ENCODE measurements around the gene PCP2.

The PCP2 gene

DNA sequence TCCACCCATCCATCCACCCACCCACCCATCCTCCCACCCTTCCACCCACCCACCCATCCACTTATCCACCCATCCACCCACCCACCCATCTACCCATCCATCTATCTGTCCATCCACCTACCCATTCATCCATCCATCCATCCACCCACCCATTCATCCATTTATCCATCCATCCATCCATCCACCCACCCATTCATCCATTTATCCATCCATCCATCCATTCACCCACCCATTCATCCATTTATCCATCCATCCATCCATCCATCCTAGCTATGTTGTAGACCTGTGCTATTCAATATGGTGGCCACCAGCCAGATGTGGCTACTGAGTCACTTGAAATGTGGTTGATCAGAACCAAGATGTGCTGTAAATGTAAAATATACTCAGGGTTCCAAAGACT is 32.8 kb downstream of the PCP2 start:
- DNase-seq (ENCODE audit: low read depth in 2 of 2, low spot score in 1 of 2), result no peak

DNA sequence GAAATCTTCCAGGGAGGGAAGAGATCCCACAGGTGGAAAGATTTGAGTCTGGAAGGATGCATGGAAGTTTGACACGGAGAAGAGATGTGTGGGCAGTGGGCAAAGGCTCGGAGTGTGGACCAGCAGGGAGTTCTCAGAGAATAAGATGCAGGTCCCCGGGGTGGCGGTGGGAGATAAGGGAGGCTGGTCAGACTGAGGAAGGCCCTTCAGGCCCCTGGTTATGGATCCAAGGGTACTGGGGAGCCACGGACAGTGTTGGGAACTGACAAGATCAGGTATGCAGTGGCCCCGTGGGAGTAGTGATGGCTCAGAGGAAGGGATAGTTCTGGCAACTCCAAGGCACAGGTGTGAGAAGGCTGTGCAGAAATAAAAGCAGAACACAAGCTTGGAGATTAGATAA is 35.3 kb downstream of the PCP2 start:
- DNase-seq (ENCODE audit: low read depth in 2 of 2, low spot score in 1 of 2), result no peak

DNA sequence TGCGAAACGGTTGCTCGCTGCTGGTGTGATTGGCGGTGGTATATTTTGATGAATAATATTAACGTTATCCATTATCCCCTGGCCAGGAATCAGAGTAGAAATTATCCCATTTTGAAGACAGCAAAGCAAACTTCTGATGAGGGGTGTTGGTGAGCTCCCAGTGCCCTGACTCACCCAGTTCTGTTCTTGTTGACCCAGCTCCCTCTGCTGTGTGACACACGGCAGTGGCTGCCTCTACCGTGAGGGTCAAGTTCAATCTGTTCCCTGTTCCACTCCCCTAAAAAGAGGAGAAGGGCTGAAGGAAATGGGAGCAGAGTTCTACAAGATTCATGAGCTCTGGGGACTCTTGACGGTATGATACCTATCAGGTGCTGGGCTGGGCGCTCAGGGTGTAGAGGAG is 35.8 kb downstream of the PCP2 start:
- DNase-seq (ENCODE audit: low read depth in 2 of 2, low spot score in 1 of 2), result no peak

DNA sequence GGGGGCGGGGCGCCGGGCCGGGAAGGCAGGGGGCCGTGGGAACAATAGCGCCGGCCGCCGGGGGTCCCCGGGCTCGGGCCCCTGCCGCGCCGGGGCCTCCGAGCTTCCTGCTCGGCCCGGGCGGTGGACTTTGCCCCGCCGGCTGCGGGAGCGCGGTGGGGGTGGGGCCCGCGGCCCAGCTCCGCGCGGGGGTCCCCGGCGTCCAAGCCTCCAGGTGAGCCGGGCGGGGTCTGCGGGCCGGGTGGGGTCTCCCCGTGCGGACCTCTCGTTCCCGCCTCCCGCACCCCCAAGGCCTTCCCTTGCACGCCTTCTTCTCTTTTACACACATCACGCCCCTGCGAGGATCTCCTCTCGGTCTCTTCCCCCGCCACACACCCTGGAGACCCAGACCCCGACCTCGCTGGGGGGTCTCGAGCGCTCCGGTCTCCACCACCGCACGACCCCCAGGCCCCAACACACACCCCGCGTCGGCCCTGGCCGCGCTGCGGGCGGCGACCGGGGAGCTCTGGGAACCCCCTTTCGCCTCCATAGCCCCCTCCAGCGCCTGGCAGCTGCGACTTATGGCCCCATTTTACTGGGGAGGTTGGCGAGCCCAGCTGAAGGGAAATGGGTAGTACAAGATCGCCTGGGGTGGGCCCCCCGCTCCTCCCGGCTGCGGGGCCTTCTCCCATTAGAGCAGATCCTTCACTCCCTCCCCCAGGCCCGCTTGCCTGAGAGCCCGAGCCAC is 37.1 kb downstream of the PCP2 start:
- DNase-seq (ENCODE audit: low read depth in 2 of 2, low spot score in 1 of 2), result no peak

DNA sequence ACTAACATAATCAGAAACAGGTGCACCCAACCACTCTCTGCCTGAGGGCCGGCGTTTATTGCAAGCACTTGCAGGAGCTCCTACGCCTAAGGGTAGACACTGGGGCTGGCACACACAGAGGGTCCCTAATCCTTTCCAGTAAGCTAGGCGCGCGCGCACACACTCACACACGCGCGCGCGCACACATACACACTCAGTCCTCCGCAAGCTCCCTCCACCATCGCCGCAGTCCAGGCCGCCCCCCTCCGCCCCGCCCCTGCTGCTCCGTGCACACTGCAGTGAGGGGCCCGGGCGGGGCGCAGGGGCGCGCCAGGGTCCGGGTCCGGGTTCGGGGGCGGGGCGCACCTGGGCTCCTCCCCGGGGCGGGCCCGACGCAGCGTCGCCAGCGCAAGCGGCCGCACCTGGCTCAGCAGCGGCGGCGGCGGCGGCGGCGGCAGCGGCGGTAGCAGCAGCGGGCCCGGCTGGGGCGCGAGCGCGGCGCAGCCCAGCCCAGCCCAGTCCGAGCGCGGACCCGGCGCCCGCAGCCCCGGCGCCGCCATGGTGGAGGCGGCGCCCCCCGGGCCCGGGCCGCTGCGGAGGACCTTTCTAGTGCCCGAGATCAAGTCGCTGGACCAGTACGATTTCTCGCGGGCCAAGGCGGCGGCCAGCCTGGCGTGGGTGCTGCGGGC is 37.9 kb downstream of the PCP2 start, which contains the start of gene CAMSAP3:
Gene CAMSAP3 (plus strand): TSS at position 398 of the 668 bp plus-strand sequence. CDS start 140 bp downstream, at position 538.
- peak in 1 of 2 donors; percentile 7 for DNase-seq (ENCODE audit: low read depth in 2 of 2, low spot score in 1 of 2)

DNA sequence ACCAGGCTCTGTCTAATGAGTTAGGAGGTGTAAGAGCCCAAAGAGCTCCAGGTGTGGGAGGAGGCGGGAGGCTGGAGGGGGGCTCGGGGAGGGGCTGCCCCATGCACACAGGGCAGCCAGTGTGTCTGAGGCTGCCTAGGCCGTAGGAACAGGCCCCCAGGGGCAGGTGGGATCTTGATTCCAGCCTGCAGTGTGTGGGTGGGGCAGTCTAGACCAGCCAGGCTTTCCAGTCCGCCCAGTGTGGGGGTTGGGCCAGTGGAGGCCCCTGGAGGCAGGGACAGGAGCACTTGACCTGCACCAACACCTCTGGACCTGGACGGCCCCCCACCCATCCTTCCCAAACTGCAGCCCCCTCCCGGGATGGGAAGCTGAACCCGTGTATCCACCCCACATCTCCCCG is 43.3 kb downstream of the PCP2 start:
- no peak for DNase-seq (ENCODE audit: low read depth in 2 of 2, low spot score in 1 of 2)

DNA sequence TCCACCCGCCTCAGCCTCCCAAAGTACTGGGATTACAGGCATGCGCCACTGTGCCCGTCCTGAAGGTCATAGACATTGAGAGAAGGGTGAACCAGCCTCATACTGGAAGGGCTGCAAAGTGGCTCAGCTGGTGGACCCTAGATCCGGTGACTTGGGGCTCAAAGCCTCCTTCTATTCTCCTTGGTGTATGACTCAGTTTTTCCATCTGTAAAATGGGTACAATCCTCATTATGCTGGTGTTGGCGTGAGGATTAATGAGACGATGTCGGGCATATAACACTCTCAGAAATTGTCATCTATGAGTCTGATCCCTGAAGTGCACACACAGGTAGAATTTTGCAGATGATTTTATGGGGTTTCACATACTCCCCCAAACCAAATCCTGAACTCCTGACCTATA is 43.7 kb downstream of the PCP2 start:
- DNase-seq (ENCODE audit: low read depth in 2 of 2, low spot score in 1 of 2), result no peak

DNA sequence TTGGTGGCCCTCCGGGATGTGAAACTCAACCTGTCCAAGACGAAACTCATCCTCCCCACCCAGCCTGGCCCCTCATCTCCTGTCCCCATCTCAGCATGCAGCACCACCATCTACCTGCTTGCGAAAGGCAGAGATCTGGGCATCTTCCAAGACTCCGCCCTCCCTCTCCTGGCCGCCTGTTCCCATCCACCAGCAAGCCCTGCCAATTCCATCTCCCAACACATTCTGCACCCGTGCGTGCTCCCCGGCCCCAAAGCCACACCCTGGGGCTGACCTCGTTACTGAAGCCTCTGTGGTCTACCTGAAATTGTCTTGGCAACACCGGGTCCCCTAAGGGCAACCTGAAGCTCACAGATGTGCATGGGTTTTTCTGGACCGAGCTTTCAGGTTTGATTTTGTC is 51.1 kb downstream of the PCP2 start:
- no peak for DNase-seq (ENCODE audit: low read depth in 2 of 2, low spot score in 1 of 2)
